ENCODE measurements around the gene ARHGEF4. TPM values are rescaled to one million over a fixed set of nuclear protein-coding genes. Genes with fewer than 3 reads are reported as not detected.

Gene ARHGEF4
- total RNA-seq, 1 experiment from 2014 or later: 21.8 TPM

DNA sequence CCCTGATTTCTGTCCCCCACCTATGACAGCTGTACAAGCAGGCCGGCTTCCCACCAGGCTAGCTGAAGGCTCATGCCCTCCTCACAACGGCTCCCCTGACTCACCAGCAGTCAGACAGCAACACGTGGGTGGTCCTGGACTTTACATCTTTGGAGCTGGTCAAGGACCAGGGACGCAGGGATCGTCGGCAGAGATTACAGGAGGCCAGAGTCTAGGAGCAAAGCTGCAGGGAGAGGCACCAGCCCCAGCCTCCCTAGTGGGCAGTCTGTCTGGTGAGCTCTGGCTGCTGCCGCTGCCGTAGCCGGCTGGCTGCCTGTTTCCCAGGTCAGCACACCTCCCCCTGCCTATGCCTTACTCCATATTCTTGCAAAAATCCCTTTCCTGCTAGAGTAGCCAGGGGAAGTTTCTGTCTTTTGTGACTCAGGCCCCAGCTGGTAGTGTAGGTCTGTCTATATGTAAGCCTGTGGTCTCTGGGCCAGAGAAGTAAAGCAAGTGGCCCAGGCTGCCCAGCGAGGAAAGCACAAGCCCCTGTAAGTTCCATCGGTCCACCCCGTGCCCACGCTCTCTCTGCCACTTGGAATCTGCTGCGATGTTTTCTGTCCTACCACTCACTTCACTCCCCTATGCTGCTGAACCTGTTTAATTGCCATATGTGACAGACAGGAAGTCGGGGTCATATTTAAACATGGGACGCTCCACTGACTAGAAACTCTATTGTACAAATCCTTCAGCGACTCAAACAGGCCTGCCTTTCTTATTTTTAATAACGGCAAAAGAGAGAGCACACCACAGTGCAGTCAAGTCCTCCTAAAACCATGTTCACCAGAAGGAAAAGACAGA, 2.4 kb upstream of the ARHGEF4 start:
- H3K36me3 Mint-ChIP-seq: no peaks in the 10 kb centered on the region
- no peak for ATAC-seq
- no peak for DNase-seq (ENCODE audit: low spot score)
- no peak overlapping the region for H3K27ac Mint-ChIP-seq
- H3K4me1 Mint-ChIP-seq: 0 out of 2 replicates have a peak, but pooled peaks cover 7% of the 10 kb centered on the region
- no peaks in the 10 kb centered on the region for H3K9me3 Mint-ChIP-seq
- H3K4me3 Mint-ChIP-seq: no peak overlapping the region
- TF ChIP-seq, protein P1, sequence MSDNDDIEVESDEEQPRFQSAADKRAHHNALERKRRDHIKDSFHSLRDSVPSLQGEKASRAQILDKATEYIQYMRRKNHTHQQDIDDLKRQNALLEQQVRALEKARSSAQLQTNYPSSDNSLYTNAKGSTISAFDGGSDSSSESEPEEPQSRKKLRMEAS (CRISPR knock-in tag; IDR thresholded peaks at IDR 0.05): no peak
- TF ChIP-seq, protein P2, sequence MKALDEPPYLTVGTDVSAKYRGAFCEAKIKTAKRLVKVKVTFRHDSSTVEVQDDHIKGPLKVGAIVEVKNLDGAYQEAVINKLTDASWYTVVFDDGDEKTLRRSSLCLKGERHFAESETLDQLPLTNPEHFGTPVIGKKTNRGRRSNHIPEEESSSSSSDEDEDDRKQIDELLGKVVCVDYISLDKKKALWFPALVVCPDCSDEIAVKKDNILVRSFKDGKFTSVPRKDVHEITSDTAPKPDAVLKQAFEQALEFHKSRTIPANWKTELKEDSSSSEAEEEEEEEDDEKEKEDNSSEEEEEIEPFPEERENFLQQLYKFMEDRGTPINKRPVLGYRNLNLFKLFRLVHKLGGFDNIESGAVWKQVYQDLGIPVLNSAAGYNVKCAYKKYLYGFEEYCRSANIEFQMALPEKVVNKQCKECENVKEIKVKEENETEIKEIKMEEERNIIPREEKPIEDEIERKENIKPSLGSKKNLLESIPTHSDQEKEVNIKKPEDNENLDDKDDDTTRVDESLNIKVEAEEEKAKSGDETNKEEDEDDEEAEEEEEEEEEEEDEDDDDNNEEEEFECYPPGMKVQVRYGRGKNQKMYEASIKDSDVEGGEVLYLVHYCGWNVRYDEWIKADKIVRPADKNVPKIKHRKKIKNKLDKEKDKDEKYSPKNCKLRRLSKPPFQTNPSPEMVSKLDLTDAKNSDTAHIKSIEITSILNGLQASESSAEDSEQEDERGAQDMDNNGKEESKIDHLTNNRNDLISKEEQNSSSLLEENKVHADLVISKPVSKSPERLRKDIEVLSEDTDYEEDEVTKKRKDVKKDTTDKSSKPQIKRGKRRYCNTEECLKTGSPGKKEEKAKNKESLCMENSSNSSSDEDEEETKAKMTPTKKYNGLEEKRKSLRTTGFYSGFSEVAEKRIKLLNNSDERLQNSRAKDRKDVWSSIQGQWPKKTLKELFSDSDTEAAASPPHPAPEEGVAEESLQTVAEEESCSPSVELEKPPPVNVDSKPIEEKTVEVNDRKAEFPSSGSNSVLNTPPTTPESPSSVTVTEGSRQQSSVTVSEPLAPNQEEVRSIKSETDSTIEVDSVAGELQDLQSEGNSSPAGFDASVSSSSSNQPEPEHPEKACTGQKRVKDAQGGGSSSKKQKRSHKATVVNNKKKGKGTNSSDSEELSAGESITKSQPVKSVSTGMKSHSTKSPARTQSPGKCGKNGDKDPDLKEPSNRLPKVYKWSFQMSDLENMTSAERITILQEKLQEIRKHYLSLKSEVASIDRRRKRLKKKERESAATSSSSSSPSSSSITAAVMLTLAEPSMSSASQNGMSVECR (CRISPR knock-in tag; IDR thresholded peaks at IDR 0.05; ENCODE audit: borderline replicate concordance): no peak
- TF ChIP-seq, protein P3, sequence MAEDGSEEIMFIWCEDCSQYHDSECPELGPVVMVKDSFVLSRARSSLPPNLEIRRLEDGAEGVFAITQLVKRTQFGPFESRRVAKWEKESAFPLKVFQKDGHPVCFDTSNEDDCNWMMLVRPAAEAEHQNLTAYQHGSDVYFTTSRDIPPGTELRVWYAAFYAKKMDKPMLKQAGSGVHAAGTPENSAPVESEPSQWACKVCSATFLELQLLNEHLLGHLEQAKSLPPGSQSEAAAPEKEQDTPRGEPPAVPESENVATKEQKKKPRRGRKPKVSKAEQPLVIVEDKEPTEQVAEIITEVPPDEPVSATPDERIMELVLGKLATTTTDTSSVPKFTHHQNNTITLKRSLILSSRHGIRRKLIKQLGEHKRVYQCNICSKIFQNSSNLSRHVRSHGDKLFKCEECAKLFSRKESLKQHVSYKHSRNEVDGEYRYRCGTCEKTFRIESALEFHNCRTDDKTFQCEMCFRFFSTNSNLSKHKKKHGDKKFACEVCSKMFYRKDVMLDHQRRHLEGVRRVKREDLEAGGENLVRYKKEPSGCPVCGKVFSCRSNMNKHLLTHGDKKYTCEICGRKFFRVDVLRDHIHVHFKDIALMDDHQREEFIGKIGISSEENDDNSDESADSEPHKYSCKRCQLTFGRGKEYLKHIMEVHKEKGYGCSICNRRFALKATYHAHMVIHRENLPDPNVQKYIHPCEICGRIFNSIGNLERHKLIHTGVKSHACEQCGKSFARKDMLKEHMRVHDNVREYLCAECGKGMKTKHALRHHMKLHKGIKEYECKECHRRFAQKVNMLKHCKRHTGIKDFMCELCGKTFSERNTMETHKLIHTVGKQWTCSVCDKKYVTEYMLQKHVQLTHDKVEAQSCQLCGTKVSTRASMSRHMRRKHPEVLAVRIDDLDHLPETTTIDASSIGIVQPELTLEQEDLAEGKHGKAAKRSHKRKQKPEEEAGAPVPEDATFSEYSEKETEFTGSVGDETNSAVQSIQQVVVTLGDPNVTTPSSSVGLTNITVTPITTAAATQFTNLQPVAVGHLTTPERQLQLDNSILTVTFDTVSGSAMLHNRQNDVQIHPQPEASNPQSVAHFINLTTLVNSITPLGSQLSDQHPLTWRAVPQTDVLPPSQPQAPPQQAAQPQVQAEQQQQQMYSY (CRISPR knock-in tag; IDR thresholded peaks at IDR 0.05): no peak
- no peak for TF ChIP-seq JUN (CRISPR knock-in tag; IDR thresholded peaks at IDR 0.05)
- TF ChIP-seq, protein P4, sequence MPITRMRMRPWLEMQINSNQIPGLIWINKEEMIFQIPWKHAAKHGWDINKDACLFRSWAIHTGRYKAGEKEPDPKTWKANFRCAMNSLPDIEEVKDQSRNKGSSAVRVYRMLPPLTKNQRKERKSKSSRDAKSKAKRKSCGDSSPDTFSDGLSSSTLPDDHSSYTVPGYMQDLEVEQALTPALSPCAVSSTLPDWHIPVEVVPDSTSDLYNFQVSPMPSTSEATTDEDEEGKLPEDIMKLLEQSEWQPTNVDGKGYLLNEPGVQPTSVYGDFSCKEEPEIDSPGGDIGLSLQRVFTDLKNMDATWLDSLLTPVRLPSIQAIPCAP (CRISPR knock-in tag; IDR thresholded peaks at IDR 0.05): no peak
- TF ChIP-seq, protein P5, sequence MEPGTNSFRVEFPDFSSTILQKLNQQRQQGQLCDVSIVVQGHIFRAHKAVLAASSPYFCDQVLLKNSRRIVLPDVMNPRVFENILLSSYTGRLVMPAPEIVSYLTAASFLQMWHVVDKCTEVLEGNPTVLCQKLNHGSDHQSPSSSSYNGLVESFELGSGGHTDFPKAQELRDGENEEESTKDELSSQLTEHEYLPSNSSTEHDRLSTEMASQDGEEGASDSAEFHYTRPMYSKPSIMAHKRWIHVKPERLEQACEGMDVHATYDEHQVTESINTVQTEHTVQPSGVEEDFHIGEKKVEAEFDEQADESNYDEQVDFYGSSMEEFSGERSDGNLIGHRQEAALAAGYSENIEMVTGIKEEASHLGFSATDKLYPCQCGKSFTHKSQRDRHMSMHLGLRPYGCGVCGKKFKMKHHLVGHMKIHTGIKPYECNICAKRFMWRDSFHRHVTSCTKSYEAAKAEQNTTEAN (CRISPR knock-in tag; IDR thresholded peaks at IDR 0.05): no peak
- TF ChIP-seq E2F5 (CRISPR knock-in tag; IDR thresholded peaks at IDR 0.05): no peak
- POLR2A ChIA-PET: no interaction called here
- H3K27me3 Mint-ChIP-seq (ENCODE audit: low read depth): peaks cover 38% of the 10 kb centered on the region
- CTCF ChIA-PET: interaction anchor here (1.0 to 1.4 kb wide), 2 partner anchors 10 to 130 kb away, joined by 3 read pairs; no protein-coding TSS in a partner anchor

DNA sequence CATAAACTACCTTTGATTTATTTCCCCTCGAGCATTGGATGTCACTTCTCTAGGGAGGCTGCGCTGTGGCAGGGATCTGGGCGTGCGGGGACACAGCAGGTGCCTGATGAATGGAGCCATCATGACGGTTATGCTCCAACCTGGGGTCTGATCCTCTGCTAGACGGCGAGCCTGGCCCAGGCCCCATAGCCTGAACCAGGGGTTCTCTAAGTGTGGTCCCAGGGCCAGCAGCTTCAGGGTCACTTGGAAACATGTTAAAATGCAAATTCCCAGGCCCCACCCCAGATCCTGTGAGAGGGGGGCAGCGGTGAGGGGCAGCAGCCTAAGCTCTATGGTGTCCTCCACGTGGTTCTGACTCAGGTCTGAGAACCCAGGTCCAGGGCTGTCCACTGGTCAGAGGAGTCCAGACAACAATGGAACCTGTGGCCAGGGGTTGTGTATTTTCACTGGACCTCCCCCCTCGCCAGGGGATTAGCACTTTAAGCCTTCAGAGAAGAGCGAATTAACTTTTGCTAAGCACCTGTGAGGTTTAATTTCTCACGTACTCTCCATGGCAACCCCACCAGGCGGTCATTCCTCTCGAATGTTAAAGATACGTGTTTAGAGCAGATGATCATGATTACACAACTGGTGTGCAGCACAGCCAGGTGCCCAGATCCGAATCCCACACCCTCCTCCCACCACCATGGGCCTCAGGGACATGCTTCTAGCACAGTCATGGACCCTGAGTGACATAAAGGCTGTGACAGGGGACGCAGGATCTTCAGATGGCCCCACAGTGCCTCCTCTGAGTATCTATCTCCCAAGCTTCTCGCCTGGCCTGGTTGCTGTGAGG, 1.6 kb upstream of the ARHGEF4 start:
- Mint-ChIP-seq H3K27ac (no peak overlapping the region), H3K9me3 (no peaks in the 10 kb centered on the region), H3K4me1 (0 out of 2 replicates have a peak, but pooled peaks cover 7% of the 10 kb centered on the region), H3K27me3 (ENCODE audit: low read depth) (peaks cover 38% of the 10 kb centered on the region), H3K4me3 (no peak overlapping the region), H3K36me3 (no peaks in the 10 kb centered on the region)
- ATAC-seq: no peak
- DNase-seq (ENCODE audit: low spot score): no peak
- CTCF ChIA-PET: interaction anchor here (1.3 kb wide), 1 partner anchor 129 kb away, joined by 6 read pairs; no protein-coding TSS in a partner anchor
- POLR2A ChIA-PET: no interaction called here
- TF ChIP-seq, protein P6, sequence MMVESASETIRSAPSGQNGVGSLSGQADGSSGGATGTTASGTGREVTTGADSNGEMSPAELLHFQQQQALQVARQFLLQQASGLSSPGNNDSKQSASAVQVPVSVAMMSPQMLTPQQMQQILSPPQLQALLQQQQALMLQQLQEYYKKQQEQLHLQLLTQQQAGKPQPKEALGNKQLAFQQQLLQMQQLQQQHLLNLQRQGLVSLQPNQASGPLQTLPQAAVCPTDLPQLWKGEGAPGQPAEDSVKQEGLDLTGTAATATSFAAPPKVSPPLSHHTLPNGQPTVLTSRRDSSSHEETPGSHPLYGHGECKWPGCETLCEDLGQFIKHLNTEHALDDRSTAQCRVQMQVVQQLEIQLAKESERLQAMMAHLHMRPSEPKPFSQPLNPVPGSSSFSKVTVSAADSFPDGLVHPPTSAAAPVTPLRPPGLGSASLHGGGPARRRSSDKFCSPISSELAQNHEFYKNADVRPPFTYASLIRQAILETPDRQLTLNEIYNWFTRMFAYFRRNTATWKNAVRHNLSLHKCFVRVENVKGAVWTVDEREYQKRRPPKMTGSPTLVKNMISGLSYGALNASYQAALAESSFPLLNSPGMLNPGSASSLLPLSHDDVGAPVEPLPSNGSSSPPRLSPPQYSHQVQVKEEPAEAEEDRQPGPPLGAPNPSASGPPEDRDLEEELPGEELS (CRISPR knock-in tag; IDR thresholded peaks at IDR 0.05): no peak
- no peak for TF ChIP-seq ELF4 (CRISPR knock-in tag; IDR thresholded peaks at IDR 0.05; ENCODE audit: low read depth)
- TF ChIP-seq IRF2 (CRISPR knock-in tag; IDR thresholded peaks at IDR 0.05; ENCODE audit: borderline replicate concordance, low read depth): no peak
- TF ChIP-seq NR1H2 (CRISPR knock-in tag; IDR thresholded peaks at IDR 0.05): no peak
- TF ChIP-seq ATF1 (CRISPR knock-in tag; IDR thresholded peaks at IDR 0.05): no peak
- no peak for TF ChIP-seq TP53 (CRISPR knock-in tag; IDR thresholded peaks at IDR 0.05)
- no peak for TF ChIP-seq GABPB1 (CRISPR knock-in tag; IDR thresholded peaks at IDR 0.05)
